ENCODE data around the gene MYOM1.

Gene MYOM1

DNA sequence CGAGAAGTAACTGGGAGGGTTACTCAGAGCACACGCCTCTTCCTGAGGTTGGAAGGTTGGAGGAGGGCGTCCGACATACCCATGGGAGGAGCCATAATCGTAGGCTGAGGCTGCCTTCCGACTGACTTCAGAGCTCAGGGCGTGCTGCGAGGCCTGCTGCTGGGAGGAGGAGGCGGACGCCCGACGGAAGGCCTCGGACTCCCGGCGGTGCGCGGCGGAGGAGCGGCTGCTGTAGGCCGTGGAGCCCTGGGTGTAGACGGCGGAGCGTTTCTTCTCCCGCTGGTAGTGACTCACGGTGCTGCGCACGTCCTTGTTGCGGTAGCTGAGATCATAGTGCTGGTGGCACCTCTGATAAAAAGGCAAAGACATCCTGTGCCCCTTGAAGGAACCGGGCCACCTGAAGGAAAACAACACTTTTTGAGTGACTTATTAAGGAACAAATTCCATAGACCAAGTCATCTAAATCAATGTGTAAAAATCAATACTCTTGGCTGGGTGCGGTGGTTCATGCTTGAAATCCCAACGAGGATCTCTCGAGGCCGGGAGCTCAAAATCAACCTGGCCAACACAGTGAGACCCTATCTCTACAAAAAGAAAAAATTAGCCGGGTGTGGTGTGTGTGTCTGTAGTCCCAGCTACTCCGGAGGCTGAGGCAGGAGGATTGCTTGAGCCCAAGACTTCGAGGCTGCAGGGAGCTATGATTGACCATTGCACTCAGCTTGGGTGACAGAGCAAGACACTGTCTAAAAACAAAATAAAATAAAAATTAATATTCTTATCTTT lies 4.7 kb downstream of the MYOM1 start:
- DNase-seq (ENCODE audit: extremely low read depth, low read depth) = no peak
- H3K4me3 ChIP-seq (replicated peaks; ENCODE audit: low read depth, low read length) = no peak overlapping the region
- TF ChIP-seq, protein P1, sequence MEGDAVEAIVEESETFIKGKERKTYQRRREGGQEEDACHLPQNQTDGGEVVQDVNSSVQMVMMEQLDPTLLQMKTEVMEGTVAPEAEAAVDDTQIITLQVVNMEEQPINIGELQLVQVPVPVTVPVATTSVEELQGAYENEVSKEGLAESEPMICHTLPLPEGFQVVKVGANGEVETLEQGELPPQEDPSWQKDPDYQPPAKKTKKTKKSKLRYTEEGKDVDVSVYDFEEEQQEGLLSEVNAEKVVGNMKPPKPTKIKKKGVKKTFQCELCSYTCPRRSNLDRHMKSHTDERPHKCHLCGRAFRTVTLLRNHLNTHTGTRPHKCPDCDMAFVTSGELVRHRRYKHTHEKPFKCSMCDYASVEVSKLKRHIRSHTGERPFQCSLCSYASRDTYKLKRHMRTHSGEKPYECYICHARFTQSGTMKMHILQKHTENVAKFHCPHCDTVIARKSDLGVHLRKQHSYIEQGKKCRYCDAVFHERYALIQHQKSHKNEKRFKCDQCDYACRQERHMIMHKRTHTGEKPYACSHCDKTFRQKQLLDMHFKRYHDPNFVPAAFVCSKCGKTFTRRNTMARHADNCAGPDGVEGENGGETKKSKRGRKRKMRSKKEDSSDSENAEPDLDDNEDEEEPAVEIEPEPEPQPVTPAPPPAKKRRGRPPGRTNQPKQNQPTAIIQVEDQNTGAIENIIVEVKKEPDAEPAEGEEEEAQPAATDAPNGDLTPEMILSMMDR (IDR thresholded peaks at IDR 0.05; ENCODE audit: low read depth, low read length, missing control alignments) = no peak

DNA sequence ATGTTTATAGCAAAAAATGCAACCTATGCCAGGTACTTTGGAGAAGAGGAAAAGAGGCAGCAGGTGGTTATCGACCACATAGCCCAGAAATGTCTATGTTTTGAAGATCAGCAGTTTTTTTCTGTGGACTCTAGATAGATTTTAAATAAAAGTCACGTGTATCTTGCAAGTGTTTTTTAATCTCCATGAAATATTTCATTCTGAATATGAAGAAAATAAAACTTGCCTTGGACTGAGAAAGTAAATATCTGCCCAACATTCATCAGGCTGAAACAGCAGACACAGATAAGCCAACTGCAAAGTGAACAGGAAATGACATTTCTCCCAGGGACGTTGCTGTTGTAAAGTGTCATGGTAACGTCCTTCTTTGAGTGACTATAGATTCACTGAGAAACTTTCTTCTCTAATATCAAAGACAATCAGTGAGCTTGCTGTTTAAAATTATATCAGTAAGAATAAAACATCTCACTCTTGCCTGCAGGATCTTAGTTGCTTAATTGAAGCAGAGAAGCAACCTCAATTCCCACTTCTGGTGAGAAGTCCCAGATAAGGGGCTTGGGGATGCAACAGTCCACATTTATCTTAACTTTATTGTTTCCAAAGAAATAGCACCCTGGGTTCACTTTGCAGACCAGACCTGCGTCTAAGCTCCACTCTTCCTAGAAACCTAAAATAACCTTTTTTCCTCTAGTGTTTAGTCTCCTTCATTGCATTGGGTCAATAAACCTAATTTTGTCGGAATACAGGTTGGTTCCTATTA lies 6.3 kb downstream of the MYOM1 start:
- TF ChIP-seq, protein P1 (IDR thresholded peaks at IDR 0.05; ENCODE audit: low read depth, low read length, missing control alignments) = no peak
- no peak for DNase-seq (ENCODE audit: extremely low read depth, low read depth)
- no peak overlapping the region for H3K4me3 ChIP-seq (replicated peaks; ENCODE audit: low read depth, low read length)

DNA sequence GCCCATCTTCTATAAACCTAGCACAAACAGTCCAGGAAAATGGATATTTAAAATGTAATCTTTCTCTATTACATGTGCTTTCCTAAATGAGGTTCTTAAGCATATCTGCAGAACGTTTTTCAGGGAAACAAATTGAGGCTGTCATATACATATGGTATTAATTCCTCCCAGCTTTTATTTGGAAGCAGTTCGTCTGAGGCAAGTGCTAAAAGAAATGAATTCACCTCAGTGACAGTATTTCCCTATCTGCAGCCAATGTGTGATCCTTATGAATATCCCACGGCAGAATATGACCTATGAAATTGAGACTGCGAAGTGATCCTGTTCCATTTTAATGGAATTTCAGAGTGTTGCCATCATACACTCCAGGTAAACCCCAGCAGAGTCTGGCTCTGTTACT lies 7.1 kb downstream of the MYOM1 start:
- no peak overlapping the region for H3K4me3 ChIP-seq (replicated peaks; ENCODE audit: low read depth, low read length)
- TF ChIP-seq, protein P1 (IDR thresholded peaks at IDR 0.05; ENCODE audit: low read depth, low read length, missing control alignments) = no peak
- no peak for DNase-seq (ENCODE audit: extremely low read depth, low read depth)

- DNase-seq (ENCODE audit: extremely low read depth, low read depth) = no peak
- no peak overlapping the region for H3K4me3 ChIP-seq (replicated peaks; ENCODE audit: low read depth, low read length)
- TF ChIP-seq, protein P1 (IDR thresholded peaks at IDR 0.05; ENCODE audit: low read depth, low read length, missing control alignments) = no peak
Measured at GRCh38 chr18:3211236-3211992, 8.4 kb downstream of the MYOM1 start.

- H3K4me3 ChIP-seq (replicated peaks; ENCODE audit: low read depth, low read length) = no peak overlapping the region
- no peak for DNase-seq (ENCODE audit: extremely low read depth, low read depth)
- TF ChIP-seq, protein P1 (IDR thresholded peaks at IDR 0.05; ENCODE audit: low read depth, low read length, missing control alignments) = no peak
Measured at GRCh38 chr18:3209859-3210569, 9.8 kb downstream of the MYOM1 start.

GRCh38 chr18:3207565-3207964 lies 12.2 kb downstream of the MYOM1 start:
- TF ChIP-seq, protein P1 (IDR thresholded peaks at IDR 0.05; ENCODE audit: low read depth, low read length, missing control alignments) = no peak
- no peak for DNase-seq (ENCODE audit: extremely low read depth, low read depth)
- no peak overlapping the region for H3K4me3 ChIP-seq (replicated peaks; ENCODE audit: low read depth, low read length)

Data from HFF-Myc (cell line).